SK-N-SH (cell line): Measurements from ENCODE around the gene TBCE. TPM values are rescaled to one million over a fixed set of nuclear protein-coding genes. Genes with fewer than 3 reads are reported as not detected.

Experiments used
- CTCF ChIA-PET: fragments of 300-600, 350-600 bp; formaldehyde crosslinking; extraction: SDS; loops from one replicate; lab custom pipeline; 2021; lab: Yijun Ruan, JAX
- POLR2A ChIA-PET: fragments of 350-600 bp; sonication (Branson Sonifier 250); formaldehyde crosslinking; extraction: SDS; loops from one replicate; lab custom pipeline; 2020; ENCODE audit warnings: antibody characterized with exemption, inconsistent platforms; lab: Yijun Ruan, JAX
- DNase-seq: peaks from one replicate; pipeline ENCODE4 v3.0.0; 2012
- H2AFZ ChIP-seq: fragments of 200-600 bp; sonication (generic); 2 replicates; pipeline ENCODE4 v1.8.1; 2016; ENCODE audit warnings: antibody characterized with exemption, mild to moderate bottlenecking, low read depth
- H3F3A ChIP-seq: fragments of 200-600 bp; sonication (generic); replicated peaks from 2 replicates; pipeline ENCODE3; 2016; ENCODE audit warnings: antibody characterized with exemption, mild to moderate bottlenecking; ENCODE audit not compliant: insufficient read depth
- H3K27ac ChIP-seq, 2 experiments: fragments of 200-500 bp in 1 of 2; fragments of 200-600 bp in 1 of 2; sonication (Bioruptor generic) in 1 of 2; sonication (generic), shearing (Covaris generic) in 1 of 2; 2 replicates each; pipeline versions ENCODE4 v1.5.1 to v1.6.1; 2014 to 2016; ENCODE audit warnings: low read depth in 2 of 2, inconsistent platforms in 1 of 2, low read length in 1 of 2, mild to moderate bottlenecking in 1 of 2, mixed read lengths in 1 of 2
- H3K27me3 ChIP-seq: fragments of 200-600 bp; sonication (generic), shearing (Covaris generic); 2 replicates; pipeline ENCODE4 v1.6.1; 2016; ENCODE audit warnings: mixed run types; ENCODE audit not compliant: insufficient read depth
- H3K36me3 ChIP-seq, 2 experiments: fragments of 200-500 bp in 1 of 2; fragments of 200-600 bp in 1 of 2; sonication (Bioruptor generic) in 1 of 2; sonication (generic) in 1 of 2; replicated peaks in 1 of 2; 2 replicates each; pipeline versions ENCODE3 to v1.5.1; 2014 to 2016; ENCODE audit warnings: low read length in 1 of 2, mild to moderate bottlenecking in 1 of 2; ENCODE audit not compliant: insufficient read depth in 2 of 2, control insufficient read depth in 1 of 2
- H3K4me1 ChIP-seq, 2 experiments: fragments of 200-500 bp in 1 of 2; fragments of 200-600 bp in 1 of 2; sonication (Bioruptor generic) in 1 of 2; sonication (generic), shearing (Covaris generic) in 1 of 2; 2 replicates each; pipeline versions ENCODE4 v1.5.1 to v1.6.1; 2014 to 2016; ENCODE audit warnings: low read depth in 1 of 2, low read length in 1 of 2, mixed run types in 1 of 2; ENCODE audit not compliant: insufficient read depth in 2 of 2, control insufficient read depth in 1 of 2
- H3K4me2 ChIP-seq: fragments of 200-600 bp; sonication (generic), shearing (Covaris generic); 2 replicates; pipeline ENCODE4 v1.6.1; 2017; ENCODE audit warnings: mixed run types
- H3K4me3 ChIP-seq, 2 experiments: fragments of 200-500 bp in 1 of 2; fragments of 200-600 bp in 1 of 2; sonication (Bioruptor generic) in 1 of 2; sonication (generic), shearing (Covaris generic) in 1 of 2; 2 replicates each; pipeline versions ENCODE4 v1.5.1 to v1.8.1; 2014 to 2016; ENCODE audit warnings: low read depth in 2 of 2, inconsistent platforms in 1 of 2, low read length in 1 of 2, mild to moderate bottlenecking in 1 of 2, mixed read lengths in 1 of 2, moderate library complexity in 1 of 2
- H3K79me2 ChIP-seq: fragments of 200-600 bp; sonication (generic); 2 replicates; pipeline ENCODE4 v1.8.1; 2017; ENCODE audit warnings: mild to moderate bottlenecking; ENCODE audit not compliant: insufficient read depth
- H3K9ac ChIP-seq: fragments of 200-600 bp; sonication (generic); 2 replicates; pipeline ENCODE4 v1.6.1; 2017; ENCODE audit warnings: mixed run types
- H3K9me2 ChIP-seq: fragments of 200-600 bp; sonication (generic); 2 replicates; pipeline ENCODE4 v1.6.1; 2017; ENCODE audit warnings: mixed run types
- H3K9me3 ChIP-seq: fragments of 200-600 bp; sonication (generic); 2 replicates; pipeline ENCODE4 v1.6.1; 2017; ENCODE audit warnings: mixed run types, mild to moderate bottlenecking, moderate library complexity
- H4K20me1 ChIP-seq: fragments of 200-600 bp; sonication (generic); 2 replicates; pipeline ENCODE4 v1.6.1; 2017; ENCODE audit warnings: mild to moderate bottlenecking, mixed run types; ENCODE audit not compliant: insufficient read depth
- EP300 ChIP-seq, 2 experiments: IDR thresholded peaks; 2 replicates each; pipeline versions ENCODE4 v1.4.0 to v1.6.1; 2012; ENCODE audit warnings: borderline replicate concordance in 1 of 2, low read depth in 1 of 2, low read length in 1 of 2
- EZH2phosphoT487 ChIP-seq: fragments of 200-600 bp; sonication (generic); IDR thresholded peaks from 2 replicates; pipeline ENCODE4 v1.6.1; 2017; ENCODE audit warnings: low read depth, mixed run types, mild to moderate bottlenecking, antibody characterized with exemption, moderate library complexity, borderline replicate concordance
- FOXJ3 ChIP-seq: sonication (generic); formaldehyde crosslinking; IDR thresholded peaks from 2 replicates; pipeline ENCODE4 v1.5.1; 2020; ENCODE audit warnings: mild to moderate bottlenecking, missing genetic modification reagents
- IRF3 ChIP-seq: fragments of 150-350 bp; IDR thresholded peaks from 2 replicates; pipeline ENCODE4 v1.6.1; 2016; ENCODE audit warnings: mild to moderate bottlenecking, low read depth, low read length
- MAX ChIP-seq: IDR thresholded peaks from 2 replicates; pipeline ENCODE4 v1.4.0; 2012; ENCODE audit warnings: low read depth
- MEF2A ChIP-seq: IDR thresholded peaks from 2 replicates; pipeline ENCODE4 v1.4.0; 2012; ENCODE audit warnings: low read depth, borderline replicate concordance
- MXI1 ChIP-seq: IDR thresholded peaks from 2 replicates; pipeline ENCODE4 v1.6.1; 2012; ENCODE audit warnings: mild to moderate bottlenecking, low read depth, low read length, improper control_type of control experiment
- NFIC ChIP-seq: IDR thresholded peaks from 2 replicates; pipeline ENCODE4 v1.4.0; 2012; ENCODE audit warnings: borderline replicate concordance
- RAD21 ChIP-seq: IDR thresholded peaks from 2 replicates; pipeline ENCODE4 v1.6.1; 2012; ENCODE audit warnings: mild to moderate bottlenecking, low read length
- RCOR1 ChIP-seq: fragments of 150-350 bp; IDR thresholded peaks from 2 replicates; pipeline ENCODE4 v1.6.1; 2017; ENCODE audit warnings: antibody characterized with exemption, low read length
- REST ChIP-seq: IDR thresholded peaks from 2 replicates; pipeline ENCODE4 v1.6.1; 2012; ENCODE audit warnings: mild to moderate bottlenecking, low read depth, low read length, moderate library complexity
- RXRA ChIP-seq: IDR thresholded peaks from 2 replicates; pipeline ENCODE4 v1.4.0; 2012; ENCODE audit warnings: low read depth, mild to moderate bottlenecking, borderline replicate concordance
- SIN3A ChIP-seq: IDR thresholded peaks from 2 replicates; pipeline ENCODE4 v1.6.1; 2012; ENCODE audit warnings: low read depth, mild to moderate bottlenecking, low read length, moderate library complexity, borderline replicate concordance
- SMC3 ChIP-seq: IDR thresholded peaks from 2 replicates; pipeline ENCODE4 v1.6.1; 2012; ENCODE audit warnings: low read depth, low read length, improper control_type of control experiment
- TCF12 ChIP-seq: IDR thresholded peaks from 2 replicates; pipeline ENCODE4 v1.4.0; 2012
- TEAD4 ChIP-seq: IDR thresholded peaks from 2 replicates; pipeline ENCODE4 v1.4.0; 2012; ENCODE audit warnings: mild to moderate bottlenecking, borderline replicate concordance; ENCODE audit not compliant: insufficient read depth
- USF1 ChIP-seq: IDR thresholded peaks from 2 replicates; pipeline ENCODE4 v1.4.0; 2012; ENCODE audit warnings: low read depth, borderline replicate concordance
- USF2 ChIP-seq: fragments of 150-350 bp; IDR thresholded peaks from 2 replicates; pipeline ENCODE4 v1.6.1; 2017; ENCODE audit warnings: antibody characterized with exemption, low read length, low read depth, borderline replicate concordance
- YY1 ChIP-seq: IDR thresholded peaks from 2 replicates; pipeline ENCODE4 v1.4.0; 2012; ENCODE audit warnings: low read depth, mild to moderate bottlenecking
- ZBTB33 ChIP-seq: IDR thresholded peaks from 2 replicates; pipeline ENCODE4 v1.4.0; 2012; ENCODE audit warnings: low read depth, borderline replicate concordance
- WGBS: methylation state at CpG from one replicate; pipeline ENCODE4 v1.1.6; 2017; ENCODE audit warnings: low lambda C conversion rate; 5-methylcytosine and 5-hydroxymethylcytosine counted together
- polyA plus RNA-seq, 3 experiments: library from polyadenylated mRNA; depleted of rRNA; stranded (reverse); fragments of >200 nt; gene quantifications; 2 replicates each; pipeline ENCODE4 v1.2.3, GENCODE V29; 2012

The TBCE gene
- polyA plus RNA-seq, 1 of the 3 experiments (the other 2 are of a cell fraction): 18.3 TPM

- Histone ChIP-seq H3K9ac (no peak overlapping the region), H3K27me3 (no peaks in the 10 kb centered on the region), H2AFZ (no peak overlapping the region), H3K27ac (no peak overlapping the region), H3K9me2 (no peaks in the 10 kb centered on the region), H4K20me1 (peaks cover 7% of the 10 kb centered on the region; the same call in 1 of the 2 replicates), H3K9me3 (no peaks in the 10 kb centered on the region), H3K4me2 (no peak overlapping the region), H3F3A (no peaks in the 10 kb centered on the region), H3K79me2 (peaks cover 45% of the 10 kb centered on the region), H3K4me3 (no peak overlapping the region)
- POLR2A ChIA-PET: no interaction called here
- DNase-seq: no peak
- 97% methylated on average over 5 of the region's 5 CpGs for WGBS
- TF ChIP-seq USF1: no peak
- no peak for TF ChIP-seq IRF3
- no peak for TF ChIP-seq RCOR1
- TF ChIP-seq ZBTB33: no peak
- TF ChIP-seq USF2: no peak
- no peak for TF ChIP-seq YY1
- TF ChIP-seq MXI1: no peak
- no peak for TF ChIP-seq MAX
- TF ChIP-seq EP300 (IDR thresholded peaks at IDR 0.05; ENCODE audit: borderline replicate concordance in 1 of 2, low read depth in 1 of 2, low read length in 1 of 2): no peak
- TF ChIP-seq, all 33 proteins: peak for 0
- CTCF ChIA-PET: interaction anchor here (0.9 to 1.4 kb wide), 2 partner anchors 9 to 298 kb away, joined by 3 to 4 read pairs; partner anchors contain the start of gene B3GALNT2
- peaks cover 45 to 46% of the 10 kb centered on the region in 2 experiments for H3K36me3 ChIP-seq
- H3K4me1 ChIP-seq: no peaks in the 10 kb centered on the region; a peak in 2 of 4 replicates
Observed at GRCh38 chr1:235495030-235495429, 127.8 kb downstream of the TBCE start.

GRCh38 chr1:235495551-235495950 lies 128.3 kb downstream of the TBCE start:
- Histone ChIP-seq H3K27me3 (no peaks in the 10 kb centered on the region), H3K79me2 (peaks cover 51% of the 10 kb centered on the region), H3F3A (no peaks in the 10 kb centered on the region), H3K27ac (no peak overlapping the region), H3K9me3 (no peaks in the 10 kb centered on the region), H3K9ac (no peak overlapping the region), H3K4me1 (peaks cover 0 to 1% of the 10 kb centered on the region in 2 experiments; a peak in 2 of 4 replicates), H3K4me2 (no peak overlapping the region), H3K36me3 (peaks cover 45 to 46% of the 10 kb centered on the region in 2 experiments), H3K9me2 (no peaks in the 10 kb centered on the region), H3K4me3 (no peak overlapping the region), H4K20me1 (peaks cover 7% of the 10 kb centered on the region; the same call in 1 of the 2 replicates), H2AFZ (no peak overlapping the region)
- DNase-seq: no peak
- ChIA-PET POLR2A (no interaction called here), CTCF (interaction anchor here (1.4 kb wide), 1 partner anchor 9 kb away, joined by 4 read pairs; the partner anchor contains the start of gene B3GALNT2)
- whole genome bisulfite sequencing: 81% methylated on average over 2 of the region's 2 CpGs
- TF ChIP-seq TEAD4 (no peak), NFIC (no peak), FOXJ3 (CRISPR knock-in tag) (no peak), MEF2A (no peak), RXRA (no peak), SIN3A (no peak), REST (no peak), EZH2phosphoT487 (no peak), SMC3 (no peak), TCF12 (no peak), RAD21 (no peak)
